Testis (tissue), 2 donors: ENCODE results near the gene EMC1.

ENCODE experiments used
- CTCF ChIP-seq, 3 experiments: fragments of 450-650 bp in 2 of 3; fragments of 200-600 bp in 1 of 3; sonication (generic) in 1 of 3; IDR thresholded peaks; one replicate each; pipeline ENCODE4 v1.5.1; 2016 to 2019; ENCODE audit warnings: antibody characterized with exemption in 3 of 3, mild to moderate bottlenecking in 2 of 3, moderate library complexity in 1 of 3
- POLR2A ChIP-seq: fragments of 450-650 bp; IDR thresholded peaks from one replicate; pipeline ENCODE4 v1.6.1; 2017; ENCODE audit warnings: antibody characterized with exemption, mild to moderate bottlenecking, moderate library complexity

- TF ChIP-seq CTCF (IDR thresholded peaks at IDR 0.05) (no peak), POLR2A (no peak)
Observed at GRCh38 chr1:19213580-19213979, 37.7 kb downstream of the EMC1 start.
